Stimulated activated naive CD8-positive, alpha-beta T cell treated with anti-CD3 and anti-CD28 coated beads, Interleukin-15, Interleukin-2, amounts not matched to agents 100 ng/mL and 50 ng/mL, for 24 hours (primary cell): Measurements from ENCODE around the gene KCTD14.
A peak's percentile ranks its signal among the peaks of the same experiment; 100 is the strongest.
"Not testable (repeated sequence)": the region's sequence is repeated elsewhere in the genome, so short reads cannot be mapped to it uniquely, and the experiment has no call there.

Source experiments
- H3K27ac Mint-ChIP-seq: one replicate; pipeline ENCODE4 v1.8.0; 2021; ENCODE audit warnings: mild to moderate bottlenecking, mixed read lengths
- H3K27me3 Mint-ChIP-seq: one replicate; pipeline ENCODE4 v1.8.0; 2021; ENCODE audit warnings: mixed read lengths
- H3K36me3 Mint-ChIP-seq: one replicate; pipeline ENCODE4 v1.8.0; 2021; ENCODE audit warnings: low read depth, mixed read lengths
- H3K4me1 Mint-ChIP-seq: one replicate; pipeline ENCODE4 v1.8.0; 2021; ENCODE audit warnings: low read depth, mixed read lengths
- H3K4me3 Mint-ChIP-seq: one replicate; pipeline ENCODE4 v1.8.0; 2021; ENCODE audit warnings: mild to moderate bottlenecking, mixed read lengths
- H3K9me3 Mint-ChIP-seq: one replicate; pipeline ENCODE4 v1.8.0; 2021; ENCODE audit warnings: mixed read lengths

KCTD14 gene

DNA sequence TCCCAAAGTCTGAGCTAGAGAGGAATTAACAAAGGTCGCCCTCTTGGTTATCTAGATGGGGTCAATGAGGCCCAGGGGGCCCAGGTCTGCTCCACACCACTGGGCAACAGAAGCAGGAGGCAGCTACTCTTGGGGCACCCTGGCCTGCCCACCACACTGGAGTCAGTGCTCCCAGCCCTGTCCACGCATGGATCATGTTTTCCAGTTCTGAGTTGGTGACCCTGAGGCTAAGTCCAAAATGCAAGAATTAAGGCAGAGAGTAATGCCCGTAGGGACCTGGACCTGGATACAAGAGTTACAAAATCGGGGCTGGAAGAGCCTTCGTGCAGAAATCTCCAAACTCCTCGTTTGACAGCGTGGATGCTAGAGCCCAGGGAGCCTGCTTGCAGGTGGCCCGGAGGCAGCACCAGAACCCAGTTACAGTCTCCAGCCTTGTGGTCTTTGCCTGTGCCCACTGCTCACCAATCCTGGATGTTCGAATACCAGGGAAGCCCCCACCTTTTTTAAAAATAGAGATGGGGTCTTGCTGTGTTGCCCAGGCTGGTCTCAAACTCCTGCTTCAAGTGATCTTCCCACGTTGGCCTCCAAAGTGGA is 34.5 kb upstream of the KCTD14 start:
- H3K9me3 Mint-ChIP-seq, result no peaks in the 10 kb centered on the region
- no peaks in the 10 kb centered on the region for H3K36me3 Mint-ChIP-seq
- no peaks in the 10 kb centered on the region for H3K27me3 Mint-ChIP-seq
- H3K4me1 Mint-ChIP-seq, result no peaks in the 10 kb centered on the region
- H3K27ac Mint-ChIP-seq, result no peak overlapping the region
- no peak overlapping the region for H3K4me3 Mint-ChIP-seq

- Mint-ChIP-seq H3K27ac (no peak overlapping the region), H3K27me3 (no peaks in the 10 kb centered on the region), H3K9me3 (no peaks in the 10 kb centered on the region), H3K4me3 (no peak overlapping the region), H3K4me1 (no peaks in the 10 kb centered on the region), H3K36me3 (no peaks in the 10 kb centered on the region)
These were observed 33.0 kb upstream of the KCTD14 start for GRCh38 chr11:78056093-78056492.

DNA sequence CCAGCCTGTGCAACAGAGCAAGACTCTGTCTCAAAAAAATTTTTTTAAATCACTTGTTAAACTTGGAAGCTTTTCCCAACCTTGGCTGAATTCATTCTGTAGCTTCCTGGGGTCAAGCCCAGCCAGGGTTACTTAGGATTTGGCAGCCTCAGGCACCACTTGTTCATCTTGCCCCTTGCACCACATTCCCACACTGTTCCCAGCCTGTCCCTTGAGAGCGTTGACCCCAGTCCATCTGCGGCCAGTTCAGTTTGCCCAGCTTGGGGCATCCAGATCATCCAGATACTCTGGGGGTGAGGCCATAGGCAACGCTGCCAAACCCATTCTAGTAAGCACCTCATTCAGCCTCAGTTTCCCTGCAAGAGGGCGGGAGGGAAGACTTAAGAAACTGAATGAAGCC is 31.9 kb upstream of the KCTD14 start:
- no peaks in the 10 kb centered on the region for H3K4me1 Mint-ChIP-seq
- H3K27ac Mint-ChIP-seq, result no peak overlapping the region
- H3K4me3 Mint-ChIP-seq, result no peak overlapping the region
- H3K9me3 Mint-ChIP-seq, result no peaks in the 10 kb centered on the region
- H3K27me3 Mint-ChIP-seq, result no peaks in the 10 kb centered on the region
- no peaks in the 10 kb centered on the region for H3K36me3 Mint-ChIP-seq

DNA sequence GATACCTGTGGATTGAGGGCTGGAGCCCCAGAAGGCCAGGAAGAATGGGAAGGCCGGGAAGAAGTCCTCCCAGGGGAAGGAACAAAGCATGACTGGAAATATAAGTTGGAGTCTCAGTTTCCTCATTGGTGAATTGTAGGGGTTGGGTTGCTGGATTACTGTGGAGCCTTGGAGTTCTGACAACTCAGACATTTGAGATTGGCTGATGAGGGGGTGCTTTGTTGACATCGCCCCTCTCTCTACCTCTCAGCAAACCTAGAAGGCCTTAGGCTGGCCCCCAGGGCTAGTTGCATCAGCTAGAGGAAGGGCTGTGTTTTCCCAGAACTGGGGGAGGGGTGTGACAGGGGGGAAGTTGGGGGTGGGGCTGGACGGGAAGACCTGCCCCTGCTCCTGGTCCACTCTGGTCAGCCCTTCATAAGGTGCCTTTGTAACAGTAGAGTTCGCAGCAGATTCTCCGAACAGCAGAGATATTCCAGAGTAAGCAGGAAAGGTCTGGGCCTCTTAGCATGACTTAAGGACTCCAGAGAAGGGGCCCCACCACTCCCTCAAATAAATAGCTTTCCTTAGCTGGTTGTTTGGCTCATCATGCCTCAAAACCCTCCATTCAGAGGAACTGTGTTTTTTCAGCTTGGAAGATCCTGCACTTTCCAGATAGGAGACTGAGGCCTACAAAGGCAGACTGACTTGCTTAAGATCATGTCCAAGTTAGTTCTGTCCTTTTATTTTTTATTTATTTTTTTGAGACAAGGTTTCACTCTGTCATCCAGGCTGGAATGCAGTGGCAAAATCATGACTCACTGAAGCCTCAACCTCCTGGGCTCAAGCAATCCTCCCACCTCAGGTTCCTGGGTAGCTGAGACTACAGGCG is 28.1 kb upstream of the KCTD14 start:
- Mint-ChIP-seq H3K9me3 (no peaks in the 10 kb centered on the region), H3K27ac (peak overlapping the region; percentile 31), H3K4me1 (peaks cover 2% of the 10 kb centered on the region), H3K4me3 (no peak overlapping the region), H3K36me3 (no peaks in the 10 kb centered on the region), H3K27me3 (no peaks in the 10 kb centered on the region)

- no peak overlapping the region for H3K27ac Mint-ChIP-seq
- H3K36me3 Mint-ChIP-seq, result no peaks in the 10 kb centered on the region
- H3K27me3 Mint-ChIP-seq, result no peaks in the 10 kb centered on the region
These were observed 26.3 kb upstream of the KCTD14 start for GRCh38 chr11:78049348-78049747.

GRCh38 chr11:78048561-78048960 is 25.5 kb upstream of the KCTD14 start:
- Mint-ChIP-seq H3K27me3 (no peaks in the 10 kb centered on the region), H3K4me1 (peaks cover 9% of the 10 kb centered on the region), H3K4me3 (no peak overlapping the region), H3K36me3 (no peaks in the 10 kb centered on the region), H3K27ac (no peak overlapping the region), H3K9me3 (no peaks in the 10 kb centered on the region)

More at GRCh38 chr11:78049348-78049747, 26.3 kb upstream of the KCTD14 start:
- H3K9me3 Mint-ChIP-seq, result no peaks in the 10 kb centered on the region
- H3K4me3 Mint-ChIP-seq, result no peak overlapping the region
- H3K4me1 Mint-ChIP-seq, result peaks cover 9% of the 10 kb centered on the region

DNA sequence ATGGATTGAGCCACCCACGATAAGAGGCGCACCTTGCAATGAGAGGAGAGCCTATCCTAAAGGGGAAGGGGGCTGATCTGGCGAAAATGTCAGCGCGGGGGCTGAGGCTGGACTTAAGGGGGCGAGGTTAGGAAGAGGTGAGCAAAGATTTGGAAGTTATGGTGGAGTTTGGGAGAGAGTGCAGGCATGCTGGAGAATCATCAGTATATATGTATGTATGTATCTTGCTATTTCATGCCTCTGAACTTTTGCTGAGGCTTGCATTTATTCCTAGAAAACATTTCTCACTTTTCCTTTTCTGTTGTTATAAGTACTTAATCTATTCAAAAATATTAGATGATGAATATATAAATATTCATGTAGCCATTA is 23.4 kb upstream of the KCTD14 start:
- peaks cover 12% of the 10 kb centered on the region for H3K4me1 Mint-ChIP-seq
- no peak overlapping the region for H3K4me3 Mint-ChIP-seq
- H3K9me3 Mint-ChIP-seq, result no peaks in the 10 kb centered on the region
- H3K27me3 Mint-ChIP-seq, result no peaks in the 10 kb centered on the region
- no peak overlapping the region for H3K27ac Mint-ChIP-seq
- no peaks in the 10 kb centered on the region for H3K36me3 Mint-ChIP-seq

DNA sequence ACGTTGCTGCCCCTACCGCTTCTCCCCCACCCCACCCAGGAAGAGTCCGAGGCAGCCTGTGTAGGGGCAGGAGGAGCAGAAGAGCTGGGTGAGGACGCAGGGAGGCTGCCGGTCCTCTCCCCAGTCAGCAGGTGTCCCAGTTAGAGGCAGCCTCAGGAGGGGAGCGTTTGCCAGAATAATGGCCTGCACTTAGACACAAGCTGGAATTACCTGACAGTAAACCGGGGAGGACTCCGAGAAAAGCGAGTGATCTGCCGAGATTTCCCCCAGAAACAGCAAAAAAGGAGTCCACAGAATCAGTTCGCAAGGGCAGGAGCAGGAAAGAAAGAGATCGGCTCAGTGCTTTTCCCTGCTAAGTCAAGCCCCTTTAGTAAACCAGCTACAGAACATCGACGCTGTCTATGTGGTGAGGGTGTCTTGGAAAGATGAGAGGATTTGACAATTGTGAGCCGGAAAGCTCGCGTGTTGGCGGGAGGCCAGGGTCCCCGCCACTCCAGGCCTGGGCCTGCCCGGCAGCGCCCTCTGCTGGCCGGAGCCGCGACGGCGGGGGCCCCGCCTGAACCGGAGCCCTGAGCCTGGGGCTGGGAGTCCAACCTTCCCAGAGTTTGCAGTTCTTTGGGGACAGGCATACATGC is 22.9 kb upstream of the KCTD14 start:
- no peak overlapping the region for H3K27ac Mint-ChIP-seq
- peaks cover 15% of the 10 kb centered on the region for H3K4me1 Mint-ChIP-seq
- H3K27me3 Mint-ChIP-seq, result no peaks in the 10 kb centered on the region
- H3K9me3 Mint-ChIP-seq, result no peaks in the 10 kb centered on the region
- H3K4me3 Mint-ChIP-seq, result peak overlapping the region; percentile 44
- H3K36me3 Mint-ChIP-seq, result no peaks in the 10 kb centered on the region

DNA sequence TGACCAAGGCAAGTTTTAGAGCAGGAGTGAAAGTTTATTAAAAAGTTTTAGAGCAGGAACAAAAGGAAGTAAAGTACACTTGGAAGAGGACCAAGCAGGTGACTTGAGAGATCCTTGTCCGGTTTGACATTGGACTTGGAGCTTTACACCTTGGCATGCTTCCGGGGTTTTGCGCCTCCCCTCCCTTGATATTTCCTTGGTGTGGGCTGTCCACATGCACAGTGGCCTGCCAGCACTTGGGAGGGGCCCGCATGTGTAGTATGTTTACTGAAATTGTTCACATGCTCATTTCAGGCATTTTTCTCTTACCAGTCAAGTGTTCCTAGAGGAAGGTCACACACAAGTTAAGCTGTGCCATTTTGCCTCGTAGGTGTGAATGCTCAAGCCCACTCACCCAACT is 21.6 kb upstream of the KCTD14 start:
- Mint-ChIP-seq H3K4me1 (peaks cover 27% of the 10 kb centered on the region), H3K27ac (no peak overlapping the region), H3K4me3 (no peak overlapping the region), H3K9me3 (no peaks in the 10 kb centered on the region), H3K27me3 (no peaks in the 10 kb centered on the region), H3K36me3 (no peaks in the 10 kb centered on the region)

DNA sequence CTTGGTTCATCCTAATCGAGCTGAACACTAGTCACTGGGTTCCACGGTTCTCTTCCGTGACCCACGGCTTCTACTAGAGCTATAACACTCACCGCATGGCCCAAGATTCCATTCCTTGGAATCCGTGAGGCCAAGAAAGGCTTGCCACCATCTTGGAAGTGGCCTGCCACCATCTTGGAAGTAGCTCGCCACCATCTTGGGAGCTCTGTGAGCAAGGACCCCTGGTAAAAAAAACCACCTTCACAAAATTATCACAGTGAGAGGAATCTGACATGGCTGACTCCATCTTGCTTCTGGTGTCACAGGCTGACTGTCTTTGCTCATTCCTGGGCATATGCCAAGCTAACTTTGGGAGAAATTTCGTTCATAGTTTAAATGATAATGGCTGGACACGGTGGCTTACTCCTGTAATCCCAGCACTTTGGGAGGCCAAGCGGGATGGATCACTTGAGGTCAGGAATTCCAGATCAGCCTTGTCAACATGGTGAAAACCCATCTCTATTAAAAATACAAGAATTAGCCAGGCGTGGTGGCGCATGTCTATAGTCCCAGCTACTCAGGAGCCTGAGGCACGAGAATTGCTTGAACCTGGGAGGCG is 18.9 kb upstream of the KCTD14 start:
- Mint-ChIP-seq H3K4me1 (peaks cover 31% of the 10 kb centered on the region), H3K9me3 (no peaks in the 10 kb centered on the region), H3K36me3 (no peaks in the 10 kb centered on the region), H3K27ac (no peak overlapping the region), H3K4me3 (no peak overlapping the region), H3K27me3 (no peaks in the 10 kb centered on the region)

DNA sequence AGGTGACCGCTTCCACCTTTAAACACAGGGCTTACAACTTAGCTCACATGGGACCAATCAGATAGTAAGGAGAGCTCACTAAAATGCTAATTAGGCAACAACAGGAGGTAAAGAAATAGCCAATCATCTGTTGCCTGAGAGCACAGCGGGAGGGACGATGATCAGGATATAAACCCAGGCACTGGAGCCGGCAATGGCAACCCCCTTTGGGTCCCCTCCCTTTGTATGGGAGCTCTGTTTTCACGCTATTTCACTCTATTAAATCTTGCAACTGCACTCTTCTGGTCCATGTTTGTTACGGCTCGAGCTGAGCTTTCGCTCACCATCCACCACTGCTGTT is 18.3 kb upstream of the KCTD14 start:
- H3K9me3 Mint-ChIP-seq, H3K27ac Mint-ChIP-seq, H3K36me3 Mint-ChIP-seq, H3K27me3 Mint-ChIP-seq, H3K4me3 Mint-ChIP-seq: not testable (repeated sequence)
- peaks cover 30% of the 10 kb centered on the region for H3K4me1 Mint-ChIP-seq

DNA sequence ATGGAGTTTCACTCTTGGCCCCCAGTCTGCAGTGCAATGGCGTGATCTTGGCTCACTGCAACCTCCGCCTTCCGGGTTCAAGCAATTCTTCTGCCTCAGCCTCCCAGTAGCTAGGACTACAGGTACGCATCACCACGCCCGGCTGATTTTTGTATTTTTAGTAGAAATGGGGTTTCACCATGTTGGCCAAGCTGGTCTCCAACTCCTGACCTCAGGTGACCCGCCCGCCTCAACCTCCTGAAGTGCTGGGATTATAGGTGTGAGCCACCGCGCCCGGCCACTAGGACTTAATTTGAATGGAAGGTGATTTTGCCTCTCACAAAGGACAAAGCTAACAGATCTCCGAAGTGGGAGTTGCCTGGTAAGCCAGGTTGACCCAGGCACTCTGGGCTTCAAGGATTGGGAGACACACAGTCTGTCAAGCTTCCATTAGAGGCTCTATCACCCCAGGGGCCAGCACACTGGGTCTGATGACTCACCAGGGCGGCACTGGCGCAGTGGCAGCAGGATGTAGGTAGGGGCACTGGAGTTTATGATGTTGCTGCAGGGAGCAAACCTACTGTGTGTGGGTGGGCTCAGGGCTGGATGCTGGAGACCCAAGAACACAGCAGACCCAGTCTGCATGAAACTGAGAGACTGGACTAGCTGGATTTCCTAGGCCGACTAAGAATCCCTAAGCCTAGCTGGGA is 17.8 kb upstream of the KCTD14 start:
- no peaks in the 10 kb centered on the region for H3K36me3 Mint-ChIP-seq
- H3K4me3 Mint-ChIP-seq, result no peak overlapping the region
- H3K27me3 Mint-ChIP-seq, result no peaks in the 10 kb centered on the region
- peaks cover 25% of the 10 kb centered on the region for H3K4me1 Mint-ChIP-seq
- no peaks in the 10 kb centered on the region for H3K9me3 Mint-ChIP-seq
- no peak overlapping the region for H3K27ac Mint-ChIP-seq

DNA sequence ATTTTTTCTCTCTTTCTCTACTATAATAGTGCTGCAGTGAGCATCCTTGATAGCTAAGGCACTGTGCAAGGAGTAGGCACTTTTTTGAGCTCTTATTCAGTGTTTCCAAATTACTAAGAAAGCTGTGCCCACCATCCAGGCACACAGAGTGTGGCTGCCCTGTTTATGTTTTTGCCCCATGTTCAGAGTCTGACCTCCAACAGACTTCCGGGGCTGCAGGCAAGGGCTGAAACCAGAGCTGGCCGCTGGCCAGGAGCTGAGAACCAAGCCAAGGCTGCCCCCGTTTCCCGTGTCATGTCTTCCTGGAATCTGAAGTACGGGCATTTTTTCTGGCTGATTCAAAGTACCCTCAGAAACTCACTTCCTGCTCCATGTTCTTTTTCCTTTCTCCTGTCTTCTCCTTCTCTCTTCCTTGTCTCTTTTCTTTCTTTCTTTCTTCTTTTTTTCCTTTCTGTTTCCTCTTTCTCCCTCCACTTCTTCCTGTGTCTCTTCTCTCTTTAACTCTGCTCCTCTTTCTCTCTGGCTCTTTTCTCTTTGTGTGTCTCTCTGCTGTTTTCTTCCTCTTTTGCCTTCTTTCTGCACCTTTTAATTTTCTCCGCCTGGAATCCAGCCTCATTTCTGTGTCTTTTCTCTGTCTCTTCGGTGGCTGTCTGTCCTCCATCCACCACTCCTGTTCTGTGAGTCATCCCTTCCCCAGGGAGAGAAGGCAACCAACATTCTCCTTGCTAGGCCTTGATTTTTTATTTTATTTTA is 17.0 kb upstream of the KCTD14 start:
- H3K4me1 Mint-ChIP-seq, result peaks cover 22% of the 10 kb centered on the region
- peak overlapping the region; percentile 97 for H3K27ac Mint-ChIP-seq
- peak overlapping the region; percentile 61 for H3K4me3 Mint-ChIP-seq
- H3K9me3 Mint-ChIP-seq, result no peaks in the 10 kb centered on the region
- no peaks in the 10 kb centered on the region for H3K27me3 Mint-ChIP-seq
- no peaks in the 10 kb centered on the region for H3K36me3 Mint-ChIP-seq

- Mint-ChIP-seq H3K4me3 (peak overlapping the region; percentile 61), H3K27me3 (no peaks in the 10 kb centered on the region), H3K27ac (peak overlapping the region; percentile 97), H3K36me3 (no peaks in the 10 kb centered on the region), H3K4me1 (peaks cover 22% of the 10 kb centered on the region), H3K9me3 (no peaks in the 10 kb centered on the region)
These were observed 16.4 kb upstream of the KCTD14 start for GRCh38 chr11:78039391-78039918.
